Trophoblast cell (in vitro differentiated cells and primary cell): ENCODE measurements around the gene CAMK1G. TPM values are rescaled to one million over a fixed set of nuclear protein-coding genes. Genes with fewer than 3 reads are reported as not detected.

Source experiments
- DNase-seq, 2 donors: peaks; one replicate each; pipeline ENCODE4 v3.0.0-alpha.2; 2016
- H2AFZ ChIP-seq: 2 replicates; pipeline ENCODE4 v1.6.1; 2013; ENCODE audit warnings: low read length, moderate library complexity, mild to moderate bottlenecking; ENCODE audit not compliant: insufficient read depth, poor library complexity
- H2AK5ac ChIP-seq: 2 replicates; pipeline ENCODE4 v1.6.1; 2013; ENCODE audit warnings: mild to moderate bottlenecking, low read length
- H2BK120ac ChIP-seq: 2 replicates; pipeline ENCODE4 v1.6.1; 2013; ENCODE audit warnings: low read length, mild to moderate bottlenecking, moderate library complexity; ENCODE audit not compliant: insufficient read depth, poor library complexity
- H2BK12ac ChIP-seq: 2 replicates; pipeline ENCODE4 v1.6.1; 2013; ENCODE audit warnings: mild to moderate bottlenecking, low read length, moderate library complexity
- H2BK5ac ChIP-seq: 2 replicates; pipeline ENCODE4 v1.6.1; 2013; ENCODE audit warnings: low read length, low read depth, moderate library complexity, mild to moderate bottlenecking; ENCODE audit not compliant: poor library complexity
- H3K14ac ChIP-seq: 2 replicates; pipeline ENCODE4 v1.6.1; 2013; ENCODE audit warnings: mild to moderate bottlenecking, low read length
- H3K18ac ChIP-seq: 2 replicates; pipeline ENCODE4 v1.6.1; 2013; ENCODE audit warnings: mild to moderate bottlenecking, low read length
- H3K23ac ChIP-seq: 2 replicates; pipeline ENCODE4 v1.6.1; 2013; ENCODE audit warnings: low read length
- H3K27ac ChIP-seq: 2 replicates; pipeline ENCODE4 v1.5.1; 2013; ENCODE audit warnings: low read depth, mild to moderate bottlenecking, inconsistent platforms, low read length, moderate library complexity
- H3K27me3 ChIP-seq: 2 replicates; pipeline ENCODE4 v1.6.1; 2013; ENCODE audit warnings: inconsistent platforms, mild to moderate bottlenecking, low read length, moderate library complexity; ENCODE audit not compliant: insufficient read depth
- H3K36me3 ChIP-seq, 2 experiments: 1 replicate in 1 of 2; 2 replicates in 1 of 2; pipeline ENCODE4 v1.6.1; 2013; ENCODE audit warnings: low read length in 2 of 2, mild to moderate bottlenecking in 2 of 2, moderate library complexity in 1 of 2; ENCODE audit not compliant: insufficient read depth in 2 of 2, control insufficient read depth in 1 of 2
- H3K4ac ChIP-seq: 2 replicates; pipeline ENCODE4 v1.6.1; 2013; ENCODE audit warnings: low read depth, mild to moderate bottlenecking, low read length, moderate library complexity
- H3K4me1 ChIP-seq, 2 experiments: 1 replicate in 1 of 2; 2 replicates in 1 of 2; pipeline ENCODE4 v1.6.1; 2013; ENCODE audit warnings: low read length in 2 of 2, mild to moderate bottlenecking in 2 of 2, moderate library complexity in 1 of 2; ENCODE audit not compliant: insufficient read depth in 2 of 2, control insufficient read depth in 1 of 2
- H3K4me2 ChIP-seq: 2 replicates; pipeline ENCODE4 v1.6.1; 2013; ENCODE audit warnings: inconsistent platforms, mild to moderate bottlenecking, low read length, moderate library complexity
- H3K4me3 ChIP-seq: 2 replicates; pipeline ENCODE4 v1.5.1; 2013; ENCODE audit warnings: mild to moderate bottlenecking, low read depth, low read length, inconsistent platforms
- H3K79me1 ChIP-seq: one replicate; pipeline ENCODE4 v1.6.1; 2013; ENCODE audit warnings: low read length
- H3K79me2 ChIP-seq: 2 replicates; pipeline ENCODE4 v1.6.1; 2013; ENCODE audit warnings: low read length, mild to moderate bottlenecking; ENCODE audit not compliant: control insufficient read depth, insufficient read depth, poor library complexity
- H3K9ac ChIP-seq: 2 replicates; pipeline ENCODE4 v1.6.1; 2013; ENCODE audit warnings: mild to moderate bottlenecking, low read length
- H3K9me3 ChIP-seq: 2 replicates; pipeline ENCODE4 v1.6.1; 2013; ENCODE audit warnings: low read depth, mild to moderate bottlenecking, control low read depth, inconsistent platforms, low read length; ENCODE audit not compliant: insufficient read depth
- H4K12ac ChIP-seq: 2 replicates; pipeline ENCODE4 v1.6.1; 2013; ENCODE audit warnings: low read depth, mild to moderate bottlenecking, low read length, moderate library complexity
- H4K8ac ChIP-seq: 2 replicates; pipeline ENCODE4 v1.6.1; 2013; ENCODE audit warnings: low read depth, mild to moderate bottlenecking, low read length, moderate library complexity
- H4K91ac ChIP-seq: one replicate; pipeline ENCODE4 v1.6.1; 2013; ENCODE audit warnings: low read depth, mild to moderate bottlenecking, low read length, moderate library complexity
- WGBS: extraction: QIAGEN DNeasy Blood & Tissue Kit; methylation state at CpG from one replicate; pipeline ENCODE4 v1.1.7; 2013; ENCODE audit warnings: missing lambda C conversion rate; ENCODE audit not compliant: insufficient read length, insufficient coverage; ENCODE audit errors: extremely low coverage; 5-methylcytosine and 5-hydroxymethylcytosine counted together
- polyA plus RNA-seq: library from polyadenylated mRNA; stranded (reverse); fragments of 200-250 nt; gene quantifications from 2 replicates; pipeline ENCODE4 v1.2.3, GENCODE V29; 2013

CAMK1G gene
- 11.6 and 13.5 TPM in 2 replicates for polyA plus RNA-seq

GRCh38 chr1:209583408-209583807 is at the start of gene CAMK1G:
Gene CAMK1G (plus strand): TSS chr1:209583714. CDS start chr1:209594984, 11,270 bp downstream.
- peak within 1 kb of the TSS; percentile 85 for H2BK12ac ChIP-seq
- H3K4me3 ChIP-seq: peak within 1 kb of the TSS; percentile 67
- H3K79me1 ChIP-seq: peaks cover 36% of the 10 kb centered on the region
- WGBS: no CpG with 5 or more reads among the region's 6 CpGs
- peak within 1 kb of the TSS; percentile 65 for H3K4ac ChIP-seq
- H4K12ac ChIP-seq: peak within 1 kb of the TSS; percentile 51
- peak within 1 kb of the TSS; percentile 72 for H3K9ac ChIP-seq
- H2BK120ac ChIP-seq: peak within 1 kb of the TSS; percentile 87
- peak in 1 of 2 donors; percentile 7 for DNase-seq
- H3K14ac ChIP-seq: peak within 1 kb of the TSS; percentile 73
- peak within 1 kb of the TSS; percentile 92 for H4K91ac ChIP-seq
- H2AFZ ChIP-seq: peak within 1 kb of the TSS; percentile 56
- H3K36me3 ChIP-seq: no peaks in the 10 kb centered on the region
- peaks cover 24 to 36% of the 10 kb centered on the region in 2 experiments for H3K4me1 ChIP-seq
- H3K27ac ChIP-seq: peak within 1 kb of the TSS; percentile 83
- peak within 1 kb of the TSS; percentile 73 for H3K18ac ChIP-seq
- no peaks in the 10 kb centered on the region for H3K27me3 ChIP-seq
- H3K9me3 ChIP-seq: no peaks in the 10 kb centered on the region
- H4K8ac ChIP-seq: peak within 1 kb of the TSS; percentile 64
- H2AK5ac ChIP-seq: peak within 1 kb of the TSS; percentile 77
- H3K79me2 ChIP-seq: peaks cover 4% of the 10 kb centered on the region
- H2BK5ac ChIP-seq: peak within 1 kb of the TSS; percentile 79
- H3K4me2 ChIP-seq: peak within 1 kb of the TSS; percentile 61
- no peak within 1 kb of the TSS for H3K23ac ChIP-seq

DNA sequence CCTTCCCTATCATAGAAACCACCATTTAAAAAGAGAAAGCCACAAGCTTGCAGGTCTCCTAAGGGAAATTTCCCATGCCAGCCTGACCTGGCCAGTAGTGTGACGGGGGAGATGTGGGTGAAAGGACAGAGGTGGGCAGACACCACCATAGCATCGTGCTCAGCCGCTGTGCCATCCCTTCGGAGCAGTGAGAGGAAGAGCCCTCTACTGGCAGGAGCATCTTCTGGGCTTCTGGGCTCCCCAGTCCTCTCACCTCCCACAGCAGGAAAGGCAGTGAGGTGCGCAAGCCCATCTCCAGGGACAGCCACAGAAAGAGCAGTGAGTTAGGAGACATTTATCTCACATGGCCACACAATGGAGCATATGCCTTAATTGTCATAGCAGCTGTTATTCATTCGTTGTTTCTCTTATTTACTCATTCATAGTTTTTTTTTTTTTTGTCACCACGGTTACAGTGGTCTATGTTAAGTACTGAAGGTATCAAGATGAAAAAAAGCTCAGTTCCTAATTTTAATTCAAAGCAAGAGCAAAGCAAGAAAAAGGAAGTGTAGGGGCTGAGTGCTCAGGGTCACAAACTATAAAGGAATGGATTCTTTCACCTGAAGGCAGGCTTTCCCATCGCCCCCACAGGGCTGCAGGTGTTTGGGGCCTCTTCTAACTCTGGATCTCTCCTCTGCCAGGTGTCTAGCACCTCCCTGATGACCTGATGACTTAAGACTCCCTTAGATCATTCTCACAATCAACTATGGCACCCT is 48.8 kb upstream of the CAMK1G start:
- no peaks in the 10 kb centered on the region for H3K9me3 ChIP-seq
- H2AK5ac ChIP-seq: no peak overlapping the region
- no peak overlapping the region for H3K18ac ChIP-seq
- no peak overlapping the region for H3K14ac ChIP-seq
- H3K79me2 ChIP-seq: no peaks in the 10 kb centered on the region
- no peak overlapping the region for H2BK5ac ChIP-seq
- no peak overlapping the region for H3K27ac ChIP-seq
- H3K4me2 ChIP-seq: no peak overlapping the region
- H3K4ac ChIP-seq: no peak overlapping the region
- H2BK12ac ChIP-seq: no peak overlapping the region
- H2AFZ ChIP-seq: no peak overlapping the region
- no peak overlapping the region for H3K23ac ChIP-seq
- no peak overlapping the region for H3K9ac ChIP-seq
- no peaks in the 10 kb centered on the region for H3K36me3 ChIP-seq
- H4K12ac ChIP-seq: no peak overlapping the region
- no peak overlapping the region for H4K8ac ChIP-seq
- no peak overlapping the region for H2BK120ac ChIP-seq
- no peaks in the 10 kb centered on the region for H3K4me1 ChIP-seq
- H3K27me3 ChIP-seq: no peaks in the 10 kb centered on the region
- H3K4me3 ChIP-seq: no peak overlapping the region
- H4K91ac ChIP-seq: no peak overlapping the region
- WGBS: no CpG with 5 or more reads among the region's 8 CpGs
- no peaks in the 10 kb centered on the region for H3K79me1 ChIP-seq
- no peak for DNase-seq

DNA sequence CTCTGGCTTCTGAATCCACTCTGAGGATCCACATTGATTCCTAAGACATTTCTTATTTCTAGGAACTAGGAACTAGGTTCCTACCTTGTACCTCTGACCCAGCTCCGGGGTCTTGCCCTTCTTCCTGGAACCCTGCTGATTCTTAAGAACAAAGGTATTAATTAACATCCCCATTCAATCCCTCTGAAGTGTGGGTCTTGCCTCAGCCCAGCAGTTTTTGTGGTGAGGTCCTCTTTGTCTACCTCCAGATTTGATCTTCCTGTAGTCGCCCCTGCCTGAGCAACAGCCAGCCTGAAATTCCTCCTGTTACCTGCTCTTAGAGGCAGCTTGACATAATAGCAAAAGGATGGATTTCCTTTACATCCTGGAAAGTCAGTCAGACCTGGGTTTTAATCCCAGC is 46.7 kb upstream of the CAMK1G start:
- Histone ChIP-seq H3K4me3 (no peak overlapping the region), H4K12ac (no peak overlapping the region), H2BK120ac (no peak overlapping the region), H3K27me3 (no peaks in the 10 kb centered on the region), H3K9ac (no peak overlapping the region), H3K9me3 (no peaks in the 10 kb centered on the region), H2BK12ac (no peak overlapping the region), H3K27ac (no peak overlapping the region), H3K79me2 (no peaks in the 10 kb centered on the region), H3K36me3 (no peaks in the 10 kb centered on the region), H3K14ac (no peak overlapping the region), H3K23ac (no peak overlapping the region), H3K4me1 (no peaks in the 10 kb centered on the region), H2BK5ac (no peak overlapping the region), H2AK5ac (no peak overlapping the region), H4K8ac (no peak overlapping the region), H3K4me2 (no peak overlapping the region), H2AFZ (no peak overlapping the region), H4K91ac (no peak overlapping the region), H3K4ac (no peak overlapping the region), H3K79me1 (no peaks in the 10 kb centered on the region), H3K18ac (no peak overlapping the region)
- WGBS: no CpG with 5 or more reads among the region's 2 CpGs
- DNase-seq: no peak

GRCh38 chr1:209537336-209538114 is 46.0 kb upstream of the CAMK1G start:
- no peak for DNase-seq
- H2BK5ac ChIP-seq: no peak overlapping the region

More at GRCh38 chr1:209537336-209538114, 46.0 kb upstream of the CAMK1G start:
- H3K9me3 ChIP-seq: no peaks in the 10 kb centered on the region
- H3K9ac ChIP-seq: no peak overlapping the region
- H2AFZ ChIP-seq: no peak overlapping the region
- no peaks in the 10 kb centered on the region for H3K36me3 ChIP-seq
- H4K8ac ChIP-seq: no peak overlapping the region
- no peak overlapping the region for H2BK12ac ChIP-seq
- H3K4me1 ChIP-seq: no peaks in the 10 kb centered on the region
- no peak overlapping the region for H3K14ac ChIP-seq
- H2AK5ac ChIP-seq: no peak overlapping the region
- no peak overlapping the region for H3K4me3 ChIP-seq
- WGBS: no CpG with 5 or more reads among the region's 1 CpG
- H3K79me1 ChIP-seq: no peaks in the 10 kb centered on the region
- no peak overlapping the region for H3K18ac ChIP-seq
- no peak overlapping the region for H4K91ac ChIP-seq
- no peak overlapping the region for H3K23ac ChIP-seq
- H4K12ac ChIP-seq: no peak overlapping the region
- no peak overlapping the region for H3K27ac ChIP-seq
- H2BK120ac ChIP-seq: no peak overlapping the region
- H3K79me2 ChIP-seq: no peaks in the 10 kb centered on the region
- H3K4ac ChIP-seq: no peak overlapping the region
- no peak overlapping the region for H3K4me2 ChIP-seq
- no peaks in the 10 kb centered on the region for H3K27me3 ChIP-seq
